WTC11 (cell line): Measurements from ENCODE around the gene PHOSPHO1.

Experiments
- AR ChIP-seq: fragments of 250-450 bp; sonication (Bioruptor Pico); IDR thresholded peaks from 2 replicates; pipeline ENCODE4 v1.9.0; 2021; ENCODE audit warnings: mild to moderate bottlenecking
- CBFB ChIP-seq: sonication (generic); formaldehyde crosslinking; IDR thresholded peaks from 2 replicates; pipeline ENCODE4 v1.8.1; 2022; ENCODE audit warnings: mild to moderate bottlenecking, low read depth, missing genetic modification reagents
- CREB1 ChIP-seq: sonication (generic); formaldehyde crosslinking; IDR thresholded peaks from 2 replicates; pipeline ENCODE4 v1.8.0; 2023; ENCODE audit warnings: mild to moderate bottlenecking, missing genetic modification reagents
- CREM ChIP-seq: sonication (generic); formaldehyde crosslinking; IDR thresholded peaks from 2 replicates; pipeline ENCODE4 v1.8.1; 2022; ENCODE audit warnings: mild to moderate bottlenecking, missing genetic modification reagents, moderate library complexity
- GTF2I ChIP-seq: fragments of 250-450 bp; sonication (Bioruptor Pico); conservative IDR thresholded peaks from 2 replicates; pipeline ENCODE4 v1.4.0; 2021; ENCODE audit warnings: mild to moderate bottlenecking
- MYBL2 ChIP-seq: sonication (generic); formaldehyde crosslinking; IDR thresholded peaks from 2 replicates; pipeline ENCODE4 v1.8.1; 2023; ENCODE audit warnings: mild to moderate bottlenecking, moderate library complexity, missing genetic modification reagents
- NFYB ChIP-seq: sonication (generic); formaldehyde crosslinking; conservative IDR thresholded peaks from 2 replicates; pipeline ENCODE4 v1.8.0; 2022; ENCODE audit warnings: low read depth, missing genetic modification reagents
- NR1H2 ChIP-seq: sonication (generic); formaldehyde crosslinking; IDR thresholded peaks from 2 replicates; pipeline ENCODE4 v1.9.0; 2021; ENCODE audit warnings: mild to moderate bottlenecking, moderate library complexity, missing genetic modification reagents
- TEAD4 ChIP-seq: sonication (generic); formaldehyde crosslinking; IDR thresholded peaks from 2 replicates; pipeline ENCODE4 v1.8.0; 2022; ENCODE audit warnings: mild to moderate bottlenecking, missing genetic modification reagents
- ZNF416 ChIP-seq: fragments of 250-450 bp; sonication (Bioruptor Pico); IDR thresholded peaks from 2 replicates; pipeline ENCODE4 v1.9.0; 2021; ENCODE audit warnings: mild to moderate bottlenecking, inconsistent platforms
- TF ChIP-seq, protein P1 (sequence below): fragments of 200-600 bp; IDR thresholded peaks from 2 replicates; pipeline ENCODE4 v1.8.0; 2022; ENCODE audit warnings: antibody characterized with exemption
- TF ChIP-seq, protein P2 (sequence below): fragments of 250-450 bp; sonication (Bioruptor Pico); IDR thresholded peaks from 2 replicates; pipeline ENCODE4 v1.9.0; 2021; ENCODE audit warnings: mild to moderate bottlenecking, borderline replicate concordance
- TF ChIP-seq, protein P3 (sequence below): sonication (generic); formaldehyde crosslinking; IDR thresholded peaks from 2 replicates; pipeline ENCODE4 v1.8.0; 2022; ENCODE audit warnings: mild to moderate bottlenecking, missing genetic modification reagents

DNA sequence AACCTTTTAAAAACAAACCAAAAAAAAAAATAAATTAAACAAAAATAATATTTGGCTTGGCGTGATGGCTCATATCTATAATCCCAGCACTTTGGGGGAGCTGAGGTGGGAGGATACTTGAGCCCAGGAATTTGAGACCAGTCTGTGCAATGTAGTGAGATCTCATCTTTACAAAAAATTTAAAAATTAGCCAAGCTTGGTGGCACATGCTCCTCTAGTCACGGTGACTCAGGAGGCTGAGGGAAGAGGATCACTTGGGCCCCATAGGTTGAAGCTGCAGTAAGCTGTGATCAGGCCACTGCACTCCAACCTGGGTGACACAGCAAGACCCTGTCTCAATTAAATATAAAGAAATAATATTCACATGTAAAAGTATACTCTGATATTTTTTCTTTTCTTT lies 32.4 kb downstream of the PHOSPHO1 start:
- TF ChIP-seq CREM (no peak), TEAD4 (CRISPR knock-in tag) (no peak), CBFB (CRISPR knock-in tag) (no peak), CREB1 (CRISPR knock-in tag) (no peak), MYBL2 (CRISPR knock-in tag) (no peak), GTF2I (CRISPR knock-in tag) (no peak), NFYB (CRISPR knock-in tag) (no peak), NR1H2 (no peak), ZNF416 (no peak), AR (CRISPR knock-in tag) (no peak)
- TF ChIP-seq, protein P1, sequence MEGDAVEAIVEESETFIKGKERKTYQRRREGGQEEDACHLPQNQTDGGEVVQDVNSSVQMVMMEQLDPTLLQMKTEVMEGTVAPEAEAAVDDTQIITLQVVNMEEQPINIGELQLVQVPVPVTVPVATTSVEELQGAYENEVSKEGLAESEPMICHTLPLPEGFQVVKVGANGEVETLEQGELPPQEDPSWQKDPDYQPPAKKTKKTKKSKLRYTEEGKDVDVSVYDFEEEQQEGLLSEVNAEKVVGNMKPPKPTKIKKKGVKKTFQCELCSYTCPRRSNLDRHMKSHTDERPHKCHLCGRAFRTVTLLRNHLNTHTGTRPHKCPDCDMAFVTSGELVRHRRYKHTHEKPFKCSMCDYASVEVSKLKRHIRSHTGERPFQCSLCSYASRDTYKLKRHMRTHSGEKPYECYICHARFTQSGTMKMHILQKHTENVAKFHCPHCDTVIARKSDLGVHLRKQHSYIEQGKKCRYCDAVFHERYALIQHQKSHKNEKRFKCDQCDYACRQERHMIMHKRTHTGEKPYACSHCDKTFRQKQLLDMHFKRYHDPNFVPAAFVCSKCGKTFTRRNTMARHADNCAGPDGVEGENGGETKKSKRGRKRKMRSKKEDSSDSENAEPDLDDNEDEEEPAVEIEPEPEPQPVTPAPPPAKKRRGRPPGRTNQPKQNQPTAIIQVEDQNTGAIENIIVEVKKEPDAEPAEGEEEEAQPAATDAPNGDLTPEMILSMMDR: no peak
- TF ChIP-seq, protein P2, sequence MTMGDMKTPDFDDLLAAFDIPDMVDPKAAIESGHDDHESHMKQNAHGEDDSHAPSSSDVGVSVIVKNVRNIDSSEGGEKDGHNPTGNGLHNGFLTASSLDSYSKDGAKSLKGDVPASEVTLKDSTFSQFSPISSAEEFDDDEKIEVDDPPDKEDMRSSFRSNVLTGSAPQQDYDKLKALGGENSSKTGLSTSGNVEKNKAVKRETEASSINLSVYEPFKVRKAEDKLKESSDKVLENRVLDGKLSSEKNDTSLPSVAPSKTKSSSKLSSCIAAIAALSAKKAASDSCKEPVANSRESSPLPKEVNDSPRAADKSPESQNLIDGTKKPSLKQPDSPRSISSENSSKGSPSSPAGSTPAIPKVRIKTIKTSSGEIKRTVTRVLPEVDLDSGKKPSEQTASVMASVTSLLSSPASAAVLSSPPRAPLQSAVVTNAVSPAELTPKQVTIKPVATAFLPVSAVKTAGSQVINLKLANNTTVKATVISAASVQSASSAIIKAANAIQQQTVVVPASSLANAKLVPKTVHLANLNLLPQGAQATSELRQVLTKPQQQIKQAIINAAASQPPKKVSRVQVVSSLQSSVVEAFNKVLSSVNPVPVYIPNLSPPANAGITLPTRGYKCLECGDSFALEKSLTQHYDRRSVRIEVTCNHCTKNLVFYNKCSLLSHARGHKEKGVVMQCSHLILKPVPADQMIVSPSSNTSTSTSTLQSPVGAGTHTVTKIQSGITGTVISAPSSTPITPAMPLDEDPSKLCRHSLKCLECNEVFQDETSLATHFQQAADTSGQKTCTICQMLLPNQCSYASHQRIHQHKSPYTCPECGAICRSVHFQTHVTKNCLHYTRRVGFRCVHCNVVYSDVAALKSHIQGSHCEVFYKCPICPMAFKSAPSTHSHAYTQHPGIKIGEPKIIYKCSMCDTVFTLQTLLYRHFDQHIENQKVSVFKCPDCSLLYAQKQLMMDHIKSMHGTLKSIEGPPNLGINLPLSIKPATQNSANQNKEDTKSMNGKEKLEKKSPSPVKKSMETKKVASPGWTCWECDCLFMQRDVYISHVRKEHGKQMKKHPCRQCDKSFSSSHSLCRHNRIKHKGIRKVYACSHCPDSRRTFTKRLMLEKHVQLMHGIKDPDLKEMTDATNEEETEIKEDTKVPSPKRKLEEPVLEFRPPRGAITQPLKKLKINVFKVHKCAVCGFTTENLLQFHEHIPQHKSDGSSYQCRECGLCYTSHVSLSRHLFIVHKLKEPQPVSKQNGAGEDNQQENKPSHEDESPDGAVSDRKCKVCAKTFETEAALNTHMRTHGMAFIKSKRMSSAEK (CRISPR knock-in tag): no peak
- TF ChIP-seq, protein P3, sequence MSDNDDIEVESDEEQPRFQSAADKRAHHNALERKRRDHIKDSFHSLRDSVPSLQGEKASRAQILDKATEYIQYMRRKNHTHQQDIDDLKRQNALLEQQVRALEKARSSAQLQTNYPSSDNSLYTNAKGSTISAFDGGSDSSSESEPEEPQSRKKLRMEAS (CRISPR knock-in tag): no peak
